HepG2 (cell line): ENCODE measurements around the gene IGIP. TPM values are rescaled to one million over a fixed set of nuclear protein-coding genes. Genes with fewer than 3 reads are reported as not detected.

Experiments
- ATAC-seq: fragments of 200-7000 bp; cut with Tn5 transposase; 3 replicates; pipeline ENCODE4 v1.9.1; 2020; ENCODE audit warnings: mild to moderate bottlenecking, moderate library complexity
- BruUV-seq: library from RNA; stranded (reverse); fragments of 400-500 nt; replicated peaks from 2 replicates; lab custom pipeline; 2021; lab: Mats Ljungman, UMichigan
- CTCF ChIA-PET: fragments of 300-600 bp; formaldehyde crosslinking; extraction: SDS; loops from one replicate; lab custom pipeline; 2021; ENCODE audit warnings: low total read pairs, inconsistent platforms, low intra/inter-chr PET ratio; lab: Yijun Ruan, JAX
- POLR2A ChIA-PET: fragments of 350-600 bp; sonication (Branson Sonifier 250); formaldehyde crosslinking; loops from one replicate; lab custom pipeline; 2020; ENCODE audit warnings: antibody characterized with exemption, inconsistent platforms; lab: Yijun Ruan, JAX
- DNase-seq: peaks from one replicate; pipeline ENCODE4 v3.0.0-alpha.2; 2015; ENCODE audit warnings: low spot score
- FAIRE-seq: peaks from 3 replicates; lab custom pipeline; 2011; peaks lifted over from hg19 to GRCh38; lab: Jason Lieb, UNC
- H2AFZ ChIP-seq: one replicate; pipeline ENCODE4 v1.6.1; 2011; ENCODE audit warnings: low read length, inconsistent platforms
- H3K27ac ChIP-seq: fragments of 300-600 bp; 3 replicates; pipeline ENCODE4 v1.8.0; 2011; ENCODE audit warnings: mixed run types, mild to moderate bottlenecking, mixed read lengths, low read length, inconsistent platforms; ENCODE audit not compliant: insufficient read depth; ENCODE audit errors: extremely low read length
- H3K27me3 ChIP-seq, 2 experiments: fragments of 200-600 bp in 1 of 2; 2 replicates in 1 of 2; 3 replicates in 1 of 2; pipeline versions ENCODE4 v1.6.0 to v1.8.0; 2011; ENCODE audit warnings: low read length in 2 of 2, mild to moderate bottlenecking in 2 of 2, moderate library complexity in 2 of 2, inconsistent platforms in 1 of 2; ENCODE audit not compliant: insufficient read depth in 2 of 2, control insufficient read depth in 1 of 2
- H3K36me3 ChIP-seq, 2 experiments: fragments of 200-600 bp in 1 of 2; replicated peaks in 1 of 2; 2 replicates in 1 of 2; 3 replicates in 1 of 2; pipeline versions ENCODE4 v1.5.1 to v1.8.0; 2011; ENCODE audit warnings: low read length in 2 of 2, inconsistent platforms in 1 of 2; ENCODE audit not compliant: insufficient read depth in 2 of 2, control insufficient read depth in 1 of 2
- H3K4me1 ChIP-seq: 2 replicates; pipeline ENCODE4 v1.5.1; 2012; ENCODE audit warnings: low read length, inconsistent platforms; ENCODE audit not compliant: insufficient read depth
- H3K4me2 ChIP-seq: 2 replicates; pipeline ENCODE4 v1.6.0; 2011; ENCODE audit warnings: low read depth, low read length, inconsistent platforms
- H3K4me3 ChIP-seq, 3 experiments: fragments of 200-600 bp in 1 of 3; sonication (generic), shearing (Covaris generic) in 1 of 3; replicated peaks in 1 of 3; 2 replicates each; pipeline ENCODE4 v1.5.1; 2011 to 2016; ENCODE audit warnings: low read length in 3 of 3, inconsistent platforms in 2 of 3, low read depth in 2 of 3, mild to moderate bottlenecking in 2 of 3, control low read depth in 1 of 3, mixed read lengths in 1 of 3; ENCODE audit not compliant: insufficient read depth in 1 of 3
- H3K79me2 ChIP-seq: one replicate; pipeline ENCODE4 v1.6.1; 2011; ENCODE audit warnings: low read length, inconsistent platforms; ENCODE audit not compliant: insufficient read depth
- H3K9ac ChIP-seq: 2 replicates; pipeline ENCODE4 v1.6.0; 2011; ENCODE audit warnings: mild to moderate bottlenecking, low read depth, low read length, inconsistent platforms; ENCODE audit not compliant: insufficient read depth
- H3K9me3 ChIP-seq: 2 replicates; pipeline ENCODE4 v1.5.1; 2012; ENCODE audit warnings: mild to moderate bottlenecking, low read length
- H4K20me1 ChIP-seq: 2 replicates; pipeline ENCODE4 v1.6.0; 2011; ENCODE audit warnings: inconsistent platforms, mild to moderate bottlenecking, low read length, moderate library complexity; ENCODE audit not compliant: insufficient read depth
- ATM ChIP-seq: fragments of 450-650 bp; IDR thresholded peaks from 2 replicates; pipeline ENCODE4 v1.7.1; 2017; ENCODE audit warnings: mild to moderate bottlenecking, borderline replicate concordance
- KLF6 ChIP-seq: IDR thresholded peaks from 2 replicates; pipeline ENCODE4 v1.8.0; 2016; ENCODE audit warnings: missing biosample characterization, missing genetic modification reagents
- MAF1 ChIP-seq: sonication (generic); formaldehyde crosslinking; IDR thresholded peaks from 2 replicates; pipeline ENCODE4 v1.5.0; 2020; ENCODE audit warnings: missing genetic modification reagents, borderline replicate concordance
- MATR3 ChIP-seq: sonication (generic); formaldehyde crosslinking; IDR thresholded peaks from 2 replicates; pipeline ENCODE4 v1.4.0; 2020; ENCODE audit warnings: missing genetic modification reagents
- PRMT3 ChIP-seq: sonication (generic); formaldehyde crosslinking; IDR thresholded peaks from 2 replicates; pipeline ENCODE4 v1.8.1; 2022; ENCODE audit warnings: low read depth, mild to moderate bottlenecking, moderate library complexity, missing genetic modification reagents, borderline replicate concordance
- SPEN ChIP-seq: sonication (generic); formaldehyde crosslinking; IDR thresholded peaks from 2 replicates; pipeline ENCODE4 v1.5.1; 2020; ENCODE audit warnings: low read depth, mild to moderate bottlenecking, missing genetic modification reagents
- YEATS4 ChIP-seq: sonication (generic); formaldehyde crosslinking; IDR thresholded peaks from 2 replicates; pipeline ENCODE4 v1.4.0; 2020; ENCODE audit warnings: missing genetic modification reagents, borderline replicate concordance
- ZNF230 ChIP-seq: sonication (generic); formaldehyde crosslinking; IDR thresholded peaks from 2 replicates; pipeline ENCODE4 v1.4.0; 2020; ENCODE audit warnings: mild to moderate bottlenecking, missing genetic modification reagents
- ZNF253 ChIP-seq: sonication (generic); formaldehyde crosslinking; IDR thresholded peaks from 2 replicates; pipeline ENCODE4 v1.8.0; 2022; ENCODE audit warnings: mild to moderate bottlenecking, missing genetic modification reagents, borderline replicate concordance
- ZNF530 ChIP-seq: sonication (generic); formaldehyde crosslinking; IDR thresholded peaks from 2 replicates; pipeline ENCODE4 v1.5.0; 2020; ENCODE audit warnings: low read depth, mild to moderate bottlenecking, missing genetic modification reagents
- ZNF720 ChIP-seq: sonication (generic); formaldehyde crosslinking; IDR thresholded peaks from 2 replicates; pipeline ENCODE4 v1.4.0; 2020; ENCODE audit warnings: missing genetic modification reagents
- ZNF737 ChIP-seq: sonication (generic); formaldehyde crosslinking; IDR thresholded peaks from 2 replicates; pipeline ENCODE4 v1.5.0; 2020; ENCODE audit warnings: missing genetic modification reagents, mild to moderate bottlenecking, borderline replicate concordance
- ZNF775 ChIP-seq: sonication (generic); formaldehyde crosslinking; IDR thresholded peaks from 2 replicates; pipeline ENCODE4 v1.4.0; 2020; ENCODE audit warnings: missing genetic modification reagents, mild to moderate bottlenecking, moderate library complexity, borderline replicate concordance
- in situ Hi-C: cut with HindIII; loops from 2 replicates; pipeline ENCODE4 v1.10.0; 2017; ENCODE audit warnings: low pct_unique_long_range_greater_than_20kb; ENCODE audit not compliant: extremely low pct_ligation_motif_present
- intact Hi-C: fragments of 100-400 bp; cut with micrococcal nuclease; formaldehyde crosslinking; loops from one replicate; pipeline ENCODE4 v1.10.0; 2022; ENCODE audit not compliant: unreplicated experiment
- polyA plus RNA-seq, 8 experiments: library from polyadenylated mRNA; depleted of rRNA in 3 of 8; stranded (reverse) in 7 of 8; unstranded in 1 of 8; fragments of >200 nt; fragmentation: Illumina TruSeq in 4 of 8; extraction: Trizol in 4 of 8; gene quantifications; 2 replicates each; pipeline versions ENCODE4 v1.2.1 to v1.2.3, GENCODE V29; 2011 to 2016; ENCODE audit warnings: low read depth in 4 of 8, missing spikeins in 1 of 8, mixed read lengths in 1 of 8; ENCODE audit not compliant: insufficient read depth in 1 of 8
- total RNA-seq, 5 experiments: library from RNA; depleted of rRNA; stranded (reverse); fragments of >200 nt; fragmentation: Illumina TruSeq; extraction: Trizol; gene quantifications; 2 replicates each; pipeline ENCODE4 v1.2.3, GENCODE V29; 2016; ENCODE audit warnings: low read depth in 1 of 5
- TF ChIP-seq, protein P1 (sequence below): sonication (generic); formaldehyde crosslinking; IDR thresholded peaks from 2 replicates; pipeline ENCODE4 v1.5.0; 2020; ENCODE audit warnings: mild to moderate bottlenecking, missing genetic modification reagents, borderline replicate concordance
- TF ChIP-seq, protein P2 (sequence below): sonication (generic); formaldehyde crosslinking; IDR thresholded peaks from 2 replicates; pipeline ENCODE4 v1.4.0; 2020; ENCODE audit warnings: missing genetic modification reagents
- TF ChIP-seq, protein P3 (sequence below): sonication (generic); formaldehyde crosslinking; IDR thresholded peaks from 2 replicates; pipeline ENCODE4 v1.4.0; 2020; ENCODE audit warnings: missing genetic modification reagents

Gene IGIP
- total and polyA plus RNA-seq, 2 of the 13 experiments (the other 11 are each of a cell fraction or from before 2014, with no cell fraction given) = 1.7 to 2.1 TPM

DNA sequence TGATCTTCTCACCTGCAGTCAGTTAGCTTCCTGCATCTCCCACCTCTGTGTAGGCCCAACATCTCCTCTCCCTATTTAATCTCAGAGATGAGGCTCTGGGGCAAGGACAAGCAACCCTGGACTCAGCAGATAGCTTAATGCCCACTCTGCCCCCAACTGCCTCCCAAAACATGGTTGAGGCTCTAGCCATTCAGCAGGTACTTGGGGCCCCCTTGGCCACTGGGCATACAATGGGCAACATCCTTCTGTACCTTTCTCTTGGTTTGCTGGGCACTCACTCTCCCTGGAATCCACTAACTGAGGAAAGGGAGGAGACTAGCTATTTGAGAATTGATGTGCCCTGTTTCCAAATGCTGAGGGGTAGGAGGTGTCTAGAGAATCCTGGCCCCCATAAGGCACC lies 9.4 kb downstream of the IGIP start:
- Histone ChIP-seq H3K4me1 (peaks cover under 1% of the 10 kb centered on the region; the same call in 1 of the 2 replicates), H3K9me3 (no peaks in the 10 kb centered on the region), H4K20me1 (peaks cover 5% of the 10 kb centered on the region; the same call in 1 of the 2 replicates), H3K4me3 (no peak overlapping the region), H3K27ac (no peak overlapping the region), H3K36me3 (no peaks in the 10 kb centered on the region), H3K9ac (no peak overlapping the region), H3K4me2 (no peak overlapping the region), H3K79me2 (peaks cover 2% of the 10 kb centered on the region), H2AFZ (no peak overlapping the region), H3K27me3 (no peaks in the 10 kb centered on the region; a peak in 1 of 5 replicates)
- POLR2A ChIA-PET = no interaction called here
- no TSS peak for BruUV-seq
- intact Hi-C loops (no loop called here), in situ Hi-C loops (no loop called here)
- FAIRE-seq = no peak
- CTCF ChIA-PET = no interaction called here
- TF ChIP-seq PRMT3 (CRISPR knock-in tag) (no peak), YEATS4 (CRISPR knock-in tag) (no peak), ZNF720 (no peak), ZNF530 (no peak), SPEN (CRISPR knock-in tag) (no peak), ZNF230 (CRISPR knock-in tag) (no peak), MAF1 (CRISPR knock-in tag) (no peak), MATR3 (CRISPR knock-in tag) (no peak), KLF6 (CRISPR knock-in tag) (no peak), ZNF737 (CRISPR knock-in tag) (no peak), ZNF775 (CRISPR knock-in tag) (no peak), ATM (no peak), ZNF253 (CRISPR knock-in tag) (no peak)
- TF ChIP-seq, protein P1, sequence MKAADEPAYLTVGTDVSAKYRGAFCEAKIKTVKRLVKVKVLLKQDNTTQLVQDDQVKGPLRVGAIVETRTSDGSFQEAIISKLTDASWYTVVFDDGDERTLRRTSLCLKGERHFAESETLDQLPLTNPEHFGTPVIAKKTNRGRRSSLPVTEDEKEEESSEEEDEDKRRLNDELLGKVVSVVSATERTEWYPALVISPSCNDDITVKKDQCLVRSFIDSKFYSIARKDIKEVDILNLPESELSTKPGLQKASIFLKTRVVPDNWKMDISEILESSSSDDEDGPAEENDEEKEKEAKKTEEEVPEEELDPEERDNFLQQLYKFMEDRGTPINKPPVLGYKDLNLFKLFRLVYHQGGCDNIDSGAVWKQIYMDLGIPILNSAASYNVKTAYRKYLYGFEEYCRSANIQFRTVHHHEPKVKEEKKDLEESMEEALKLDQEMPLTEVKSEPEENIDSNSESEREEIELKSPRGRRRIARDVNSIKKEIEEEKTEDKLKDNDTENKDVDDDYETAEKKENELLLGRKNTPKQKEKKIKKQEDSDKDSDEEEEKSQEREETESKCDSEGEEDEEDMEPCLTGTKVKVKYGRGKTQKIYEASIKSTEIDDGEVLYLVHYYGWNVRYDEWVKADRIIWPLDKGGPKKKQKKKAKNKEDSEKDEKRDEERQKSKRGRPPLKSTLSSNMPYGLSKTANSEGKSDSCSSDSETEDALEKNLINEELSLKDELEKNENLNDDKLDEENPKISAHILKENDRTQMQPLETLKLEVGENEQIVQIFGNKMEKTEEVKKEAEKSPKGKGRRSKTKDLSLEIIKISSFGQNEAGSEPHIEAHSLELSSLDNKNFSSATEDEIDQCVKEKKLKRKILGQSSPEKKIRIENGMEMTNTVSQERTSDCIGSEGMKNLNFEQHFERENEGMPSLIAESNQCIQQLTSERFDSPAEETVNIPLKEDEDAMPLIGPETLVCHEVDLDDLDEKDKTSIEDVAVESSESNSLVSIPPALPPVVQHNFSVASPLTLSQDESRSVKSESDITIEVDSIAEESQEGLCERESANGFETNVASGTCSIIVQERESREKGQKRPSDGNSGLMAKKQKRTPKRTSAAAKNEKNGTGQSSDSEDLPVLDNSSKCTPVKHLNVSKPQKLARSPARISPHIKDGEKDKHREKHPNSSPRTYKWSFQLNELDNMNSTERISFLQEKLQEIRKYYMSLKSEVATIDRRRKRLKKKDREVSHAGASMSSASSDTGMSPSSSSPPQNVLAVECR = no peak
- TF ChIP-seq, protein P2, sequence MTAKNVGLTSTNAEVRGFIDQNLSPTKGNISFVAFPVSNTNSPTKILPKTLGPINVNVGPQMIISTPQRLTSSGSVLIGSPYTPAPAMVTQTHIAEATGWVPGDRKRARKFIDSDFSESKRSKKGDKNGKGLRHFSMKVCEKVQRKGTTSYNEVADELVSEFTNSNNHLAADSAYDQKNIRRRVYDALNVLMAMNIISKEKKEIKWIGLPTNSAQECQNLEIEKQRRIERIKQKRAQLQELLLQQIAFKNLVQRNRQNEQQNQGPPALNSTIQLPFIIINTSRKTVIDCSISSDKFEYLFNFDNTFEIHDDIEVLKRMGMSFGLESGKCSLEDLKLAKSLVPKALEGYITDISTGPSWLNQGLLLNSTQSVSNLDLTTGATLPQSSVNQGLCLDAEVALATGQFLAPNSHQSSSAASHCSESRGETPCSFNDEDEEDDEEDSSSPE (CRISPR knock-in tag) = no peak
- TF ChIP-seq, protein P3, sequence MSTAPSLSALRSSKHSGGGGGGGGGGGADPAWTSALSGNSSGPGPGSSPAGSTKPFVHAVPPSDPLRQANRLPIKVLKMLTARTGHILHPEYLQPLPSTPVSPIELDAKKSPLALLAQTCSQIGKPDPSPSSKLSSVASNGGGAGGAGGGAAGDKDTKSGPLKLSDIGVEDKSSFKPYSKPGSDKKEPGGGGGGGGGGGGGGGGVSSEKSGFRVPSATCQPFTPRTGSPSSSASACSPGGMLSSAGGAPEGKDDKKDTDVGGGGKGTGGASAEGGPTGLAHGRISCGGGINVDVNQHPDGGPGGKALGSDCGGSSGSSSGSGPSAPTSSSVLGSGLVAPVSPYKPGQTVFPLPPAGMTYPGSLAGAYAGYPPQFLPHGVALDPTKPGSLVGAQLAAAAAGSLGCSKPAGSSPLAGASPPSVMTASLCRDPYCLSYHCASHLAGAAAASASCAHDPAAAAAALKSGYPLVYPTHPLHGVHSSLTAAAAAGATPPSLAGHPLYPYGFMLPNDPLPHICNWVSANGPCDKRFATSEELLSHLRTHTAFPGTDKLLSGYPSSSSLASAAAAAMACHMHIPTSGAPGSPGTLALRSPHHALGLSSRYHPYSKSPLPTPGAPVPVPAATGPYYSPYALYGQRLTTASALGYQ (CRISPR knock-in tag) = no peak
- no peak for DNase-seq
- no peak for ATAC-seq
